GM21423 (cell line): ENCODE measurements around the gene LRRFIP1.
"Not testable (repeated sequence)": the region's sequence is repeated elsewhere in the genome, so short reads cannot be mapped to it uniquely, and the experiment has no call there.

Source experiments
- ATAC-seq: cut with Tn5 transposase; IDR thresholded peaks from one replicate; pipeline ENCODE4 v1.9.1; 2021; ENCODE audit warnings: mild to moderate bottlenecking, moderate library complexity; ENCODE audit not compliant: unreplicated experiment

LRRFIP1 gene

GRCh38 chr2:237597196-237598145, 29.9 kb upstream of the LRRFIP1 start:
- no peak for ATAC-seq

GRCh38 chr2:237598468-237599208, 28.7 kb upstream of the LRRFIP1 start:
- no peak for ATAC-seq

GRCh38 chr2:237599465-237600110, 27.8 kb upstream of the LRRFIP1 start:
- ATAC-seq: no peak

- ATAC-seq: no peak
Observed at GRCh38 chr2:237600205-237600846, 27.1 kb upstream of the LRRFIP1 start.

- ATAC-seq: no peak
Observed at GRCh38 chr2:237601453-237602116, 25.8 kb upstream of the LRRFIP1 start.

GRCh38 chr2:237602409-237602808, 25.0 kb upstream of the LRRFIP1 start:
- ATAC-seq: no peak

- ATAC-seq: no peak
Observed at GRCh38 chr2:237603049-237603717, 24.2 kb upstream of the LRRFIP1 start.

- no peak for ATAC-seq
Observed at GRCh38 chr2:237603718-237604362, 23.5 kb upstream of the LRRFIP1 start.

- no peak for ATAC-seq
Observed at GRCh38 chr2:237604391-237604790, 23.0 kb upstream of the LRRFIP1 start.

- ATAC-seq: no peak
Observed at GRCh38 chr2:237604960-237605359, 22.4 kb upstream of the LRRFIP1 start.

GRCh38 chr2:237606522-237606921, 20.9 kb upstream of the LRRFIP1 start:
- not testable (repeated sequence) for ATAC-seq

- no peak for ATAC-seq
Observed at GRCh38 chr2:237612527-237613357, 14.6 kb upstream of the LRRFIP1 start.

- no peak for ATAC-seq
Observed at GRCh38 chr2:237613679-237614078, 13.7 kb upstream of the LRRFIP1 start.

GRCh38 chr2:237614151-237614720, 13.2 kb upstream of the LRRFIP1 start:
- no peak for ATAC-seq

- ATAC-seq: no peak
Observed at GRCh38 chr2:237615631-237616249, 11.6 kb upstream of the LRRFIP1 start.

- ATAC-seq: no peak
Observed at GRCh38 chr2:237616373-237616733, 11.0 kb upstream of the LRRFIP1 start.

GRCh38 chr2:237616734-237617586, 10.4 kb upstream of the LRRFIP1 start:
- no peak for ATAC-seq
